Measurements from ENCODE around the gene ESRRB.
"Not testable (repeated sequence)": the region's sequence is repeated elsewhere in the genome, so short reads cannot be mapped to it uniquely, and the experiment has no call there.

Gene ESRRB

GRCh38 chr14:76497550-76498462, 121.9 kb downstream of the ESRRB start:
- ATAC-seq (no peak), DNase-seq (no peak)

- no peak for DNase-seq
- ATAC-seq = no peak
Measured at GRCh38 chr14:76498463-76498935, 122.6 kb downstream of the ESRRB start.

GRCh38 chr14:76498976-76499375, 123.0 kb downstream of the ESRRB start:
- DNase-seq (no peak), ATAC-seq (no peak)

- ATAC-seq (no peak), DNase-seq (no peak)
Measured at GRCh38 chr14:76499399-76499798, 123.5 kb downstream of the ESRRB start.

- no peak for ATAC-seq
- DNase-seq = no peak
Measured at GRCh38 chr14:76500011-76500410, 124.1 kb downstream of the ESRRB start.

GRCh38 chr14:76500480-76500879, 124.5 kb downstream of the ESRRB start:
- ATAC-seq (no peak), DNase-seq (no peak)

GRCh38 chr14:76501156-76501720, 125.3 kb downstream of the ESRRB start:
- ATAC-seq (no peak), DNase-seq (no peak)

GRCh38 chr14:76502219-76502618, 126.3 kb downstream of the ESRRB start:
- ATAC-seq (no peak), DNase-seq (no peak)

GRCh38 chr14:76502638-76503037, 126.7 kb downstream of the ESRRB start:
- ATAC-seq = no peak

GRCh38 chr14:76509311-76509710, 133.4 kb downstream of the ESRRB start:
- ATAC-seq (no peak), DNase-seq (no peak)

More at GRCh38 chr14:76502638-76503037, 126.7 kb downstream of the ESRRB start:
- DNase-seq = no peak

- DNase-seq = no peak
- ATAC-seq = no peak
Measured at GRCh38 chr14:76510181-76510580, 134.2 kb downstream of the ESRRB start.

GRCh38 chr14:76514213-76514998, 138.5 kb downstream of the ESRRB start:
- ATAC-seq = no peak
- peak; percentile 4 for DNase-seq

- DNase-seq (no peak), ATAC-seq (no peak)
Measured at GRCh38 chr14:76516884-76517283, 140.9 kb downstream of the ESRRB start.

- DNase-seq = no peak
Measured at GRCh38 chr14:76518366-76518765, 142.4 kb downstream of the ESRRB start.

GRCh38 chr14:76525106-76525821, 149.3 kb downstream of the ESRRB start:
- ATAC-seq (no peak), DNase-seq (no peak)

More at GRCh38 chr14:76518366-76518765, 142.4 kb downstream of the ESRRB start:
- no peak for ATAC-seq

GRCh38 chr14:76531085-76531484, 155.1 kb downstream of the ESRRB start:
- ATAC-seq (no peak), DNase-seq (no peak)

- DNase-seq (no peak), ATAC-seq (no peak)
Measured at GRCh38 chr14:76531821-76532318, 155.9 kb downstream of the ESRRB start.

GRCh38 chr14:76536636-76537035, 160.7 kb downstream of the ESRRB start:
- not testable (repeated sequence) for DNase-seq, ATAC-seq

GRCh38 chr14:76537906-76538647, 162.1 kb downstream of the ESRRB start:
- ATAC-seq (no peak), DNase-seq (no peak)

GRCh38 chr14:76538648-76539008, 162.7 kb downstream of the ESRRB start:
- DNase-seq (no peak), ATAC-seq (no peak)

GRCh38 chr14:76539130-76539529, 163.2 kb downstream of the ESRRB start:
- DNase-seq (no peak), ATAC-seq (no peak)
